NCI-H2107 (cell line): Measurements from ENCODE around the gene ADAM19.

Experiments
- DNase-seq: peaks from one replicate; lab custom pipeline; 2025; lab: John Stamatoyannopoulos, UW

Gene ADAM19

GRCh38 chr5:157561110-157561509 is 14.5 kb downstream of the ADAM19 start:
- DNase-seq: no peak

- no peak for DNase-seq
Observed at GRCh38 chr5:157559301-157559700, 16.3 kb downstream of the ADAM19 start.

GRCh38 chr5:157558681-157559080 is 16.9 kb downstream of the ADAM19 start:
- DNase-seq: no peak

GRCh38 chr5:157558041-157558595 is 17.5 kb downstream of the ADAM19 start:
- DNase-seq: no peak

- DNase-seq: no peak
Observed at GRCh38 chr5:157556615-157557418, 18.8 kb downstream of the ADAM19 start.

- no peak for DNase-seq
Observed at GRCh38 chr5:157555037-157555640, 20.4 kb downstream of the ADAM19 start.

GRCh38 chr5:157554179-157555036 is 21.2 kb downstream of the ADAM19 start:
- DNase-seq: no peak

GRCh38 chr5:157552650-157553049 is 22.9 kb downstream of the ADAM19 start:
- no peak for DNase-seq

GRCh38 chr5:157550663-157551062 is 24.9 kb downstream of the ADAM19 start:
- DNase-seq: no peak

GRCh38 chr5:157549954-157550549 is 25.5 kb downstream of the ADAM19 start:
- no peak for DNase-seq

- DNase-seq: no peak
Observed at GRCh38 chr5:157549283-157549629, 26.3 kb downstream of the ADAM19 start.

GRCh38 chr5:157548513-157549282 is 26.9 kb downstream of the ADAM19 start:
- no peak for DNase-seq

GRCh38 chr5:157547941-157548512 is 27.5 kb downstream of the ADAM19 start:
- DNase-seq: no peak

GRCh38 chr5:157546456-157547100 is 29.0 kb downstream of the ADAM19 start:
- no peak for DNase-seq

- DNase-seq: no peak
Observed at GRCh38 chr5:157545610-157546310, 29.8 kb downstream of the ADAM19 start.

GRCh38 chr5:157544623-157544989 is 31.0 kb downstream of the ADAM19 start:
- no peak for DNase-seq

GRCh38 chr5:157543825-157544622 is 31.6 kb downstream of the ADAM19 start:
- no peak for DNase-seq

- DNase-seq: no peak
Observed at GRCh38 chr5:157542282-157543000, 33.1 kb downstream of the ADAM19 start.
